HG03108 (cell line): ENCODE measurements around the gene TIMELESS.
A peak's percentile ranks its signal among the peaks of the same experiment; 100 is the strongest.
"Not testable (repeated sequence)": the region's sequence is repeated elsewhere in the genome, so short reads cannot be mapped to it uniquely, and the experiment has no call there.

Experiments used
- ATAC-seq: cut with Tn5 transposase; IDR thresholded peaks from one replicate; pipeline ENCODE4 v1.9.1; 2021; ENCODE audit warnings: moderate library complexity; ENCODE audit not compliant: unreplicated experiment

TIMELESS gene

GRCh38 chr12:56410768-56411167 is 38.5 kb downstream of the TIMELESS start:
- no peak for ATAC-seq

- no peak for ATAC-seq
These were observed 40.3 kb downstream of the TIMELESS start for GRCh38 chr12:56408799-56409417.

GRCh38 chr12:56404227-56404626 is 45.0 kb downstream of the TIMELESS start:
- not testable (repeated sequence) for ATAC-seq

- not testable (repeated sequence) for ATAC-seq
These were observed 47.6 kb downstream of the TIMELESS start for GRCh38 chr12:56401612-56402011.

- not testable (repeated sequence) for ATAC-seq
These were observed 48.1 kb downstream of the TIMELESS start for GRCh38 chr12:56401125-56401524.

GRCh38 chr12:56399466-56399865 is 49.8 kb downstream of the TIMELESS start:
- ATAC-seq = not testable (repeated sequence)

GRCh38 chr12:56398324-56398723 is 50.9 kb downstream of the TIMELESS start:
- no peak for ATAC-seq

- ATAC-seq = no peak
These were observed 56.9 kb downstream of the TIMELESS start for GRCh38 chr12:56392331-56392730.

- no peak for ATAC-seq
These were observed 57.5 kb downstream of the TIMELESS start for GRCh38 chr12:56391721-56392120.

- no peak for ATAC-seq
These were observed 59.8 kb downstream of the TIMELESS start for GRCh38 chr12:56389412-56389811.

GRCh38 chr12:56387152-56387736 is 62.0 kb downstream of the TIMELESS start:
- ATAC-seq = no peak

GRCh38 chr12:56385873-56386272 is 63.4 kb downstream of the TIMELESS start:
- no peak for ATAC-seq

GRCh38 chr12:56382611-56383010 is 66.6 kb downstream of the TIMELESS start:
- ATAC-seq = no peak

GRCh38 chr12:56377989-56378316 is 71.3 kb downstream of the TIMELESS start:
- no peak for ATAC-seq

GRCh38 chr12:56377310-56377988 is 71.8 kb downstream of the TIMELESS start:
- ATAC-seq = no peak

GRCh38 chr12:56375598-56376434 is 73.4 kb downstream of the TIMELESS start:
- peak; percentile 59 for ATAC-seq

- ATAC-seq = peak; percentile 34
These were observed 74.3 kb downstream of the TIMELESS start for GRCh38 chr12:56374726-56375597.

- ATAC-seq = no peak
These were observed 75.7 kb downstream of the TIMELESS start for GRCh38 chr12:56373515-56373914.

- no peak for ATAC-seq
These were observed 82.3 kb downstream of the TIMELESS start for GRCh38 chr12:56366948-56367347.
